GM23338 (cell line): ENCODE measurements around the gene MTA2. TPM values are rescaled to one million over a fixed set of nuclear protein-coding genes. Genes with fewer than 3 reads are reported as not detected.

Source experiments
- ATAC-seq: fragments of 200-7000 bp; cut with Tn5 transposase; 3 replicates; pipeline ENCODE4 v1.9.1; 2020
- DNase-seq: peaks from one replicate; pipeline ENCODE4 v3.0.0-alpha.2; 2015; ENCODE audit warnings: low spot score
- H2AFZ ChIP-seq: fragments of 200-600 bp; sonication (generic); 2 replicates; pipeline ENCODE4 v1.8.0; 2016; ENCODE audit warnings: antibody characterized with exemption, mild to moderate bottlenecking, moderate library complexity
- H3F3A ChIP-seq: fragments of 200-600 bp; sonication (generic); replicated peaks from 2 replicates; pipeline ENCODE4 v1.8.0; 2017; ENCODE audit warnings: antibody characterized with exemption, mixed run types, low read depth
- H3K27ac ChIP-seq: fragments of 200-600 bp; sonication (generic); 2 replicates; pipeline ENCODE4 v1.6.1; 2016; ENCODE audit warnings: low read depth
- H3K27me3 ChIP-seq: fragments of 200-600 bp; sonication (generic); 2 replicates; pipeline ENCODE4 v1.8.0; 2016; ENCODE audit warnings: mild to moderate bottlenecking, mixed run types, moderate library complexity; ENCODE audit not compliant: insufficient read depth
- H3K36me3 ChIP-seq: fragments of 200-600 bp; sonication (generic); 2 replicates; pipeline ENCODE4 v1.8.0; 2016; ENCODE audit warnings: mild to moderate bottlenecking; ENCODE audit not compliant: insufficient read depth
- H3K4me1 ChIP-seq: fragments of 200-600 bp; sonication (generic); 2 replicates; pipeline ENCODE4 v1.8.0; 2016; ENCODE audit warnings: mild to moderate bottlenecking, moderate library complexity; ENCODE audit not compliant: insufficient read depth
- H3K4me2 ChIP-seq: fragments of 200-600 bp; sonication (generic); 2 replicates; pipeline ENCODE4 v1.7.1; 2017; ENCODE audit warnings: mixed run types
- H3K4me3 ChIP-seq: fragments of 200-600 bp; sonication (generic); 2 replicates; pipeline ENCODE4 v1.6.1; 2016; ENCODE audit warnings: mixed run types
- H3K79me2 ChIP-seq: fragments of 200-600 bp; sonication (generic); replicated peaks from 2 replicates; pipeline ENCODE4 v1.8.0; 2017; ENCODE audit warnings: mild to moderate bottlenecking; ENCODE audit not compliant: insufficient read depth
- H3K9me2 ChIP-seq: fragments of 200-600 bp; sonication (generic); 2 replicates; pipeline ENCODE4 v1.8.0; 2017; ENCODE audit not compliant: insufficient read depth
- H4K20me1 ChIP-seq: fragments of 200-600 bp; sonication (generic); replicated peaks from 2 replicates; pipeline ENCODE4 v1.8.0; 2017; ENCODE audit warnings: mild to moderate bottlenecking; ENCODE audit not compliant: insufficient read depth
- H3K27ac Mint-ChIP-seq: 2 replicates; pipeline ENCODE4 v1.8.0; 2020; ENCODE audit warnings: inconsistent platforms, mild to moderate bottlenecking, moderate library complexity, mixed read lengths
- H3K27me3 Mint-ChIP-seq: 3 replicates; pipeline ENCODE4 v1.8.0; 2022; ENCODE audit warnings: low read depth, mild to moderate bottlenecking, moderate library complexity, mixed read lengths, inconsistent platforms; ENCODE audit not compliant: insufficient read depth, poor library complexity
- H3K36me3 Mint-ChIP-seq: 3 replicates; pipeline ENCODE4 v1.8.0; 2021; ENCODE audit warnings: low read depth, mild to moderate bottlenecking, inconsistent platforms, moderate library complexity, mixed read lengths
- H3K4me1 Mint-ChIP-seq: 3 replicates; pipeline ENCODE4 v1.8.0; 2020; ENCODE audit warnings: mild to moderate bottlenecking, inconsistent platforms, mixed read lengths
- H3K4me3 Mint-ChIP-seq: 3 replicates; pipeline ENCODE4 v1.8.0; 2021; ENCODE audit warnings: moderate library complexity, mild to moderate bottlenecking, inconsistent platforms, mixed read lengths
- H3K9me3 Mint-ChIP-seq: 3 replicates; pipeline ENCODE4 v1.8.0; 2020; ENCODE audit warnings: moderate library complexity, mild to moderate bottlenecking, inconsistent platforms, mixed read lengths
- CREB1 ChIP-seq: fragments of 250-450 bp; sonication (Bioruptor Pico); IDR thresholded peaks from 2 replicates; pipeline ENCODE4 v1.5.0; 2020; ENCODE audit warnings: low read depth, mild to moderate bottlenecking, moderate library complexity
- EZH2 ChIP-seq: fragments of 200-600 bp; sonication (generic); IDR thresholded peaks from one replicate; pipeline ENCODE4 v1.8.0; 2017; ENCODE audit warnings: antibody characterized with exemption, mild to moderate bottlenecking, low read depth; ENCODE audit not compliant: unreplicated experiment
- EZH2phosphoT487 ChIP-seq: fragments of 200-600 bp; sonication (generic); IDR thresholded peaks from one replicate; pipeline ENCODE4 v1.8.1; 2018; ENCODE audit warnings: antibody characterized with exemption; ENCODE audit not compliant: unreplicated experiment
- JUNB ChIP-seq: IDR thresholded peaks from one replicate; pipeline ENCODE4 v1.6.1; 2016; ENCODE audit warnings: antibody characterized with exemption; ENCODE audit not compliant: unreplicated experiment
- NANOG ChIP-seq: IDR thresholded peaks from 2 replicates; pipeline ENCODE4 v1.6.1; 2016; ENCODE audit warnings: antibody characterized with exemption, borderline replicate concordance
- POLR2AphosphoS5 ChIP-seq: IDR thresholded peaks from 2 replicates; pipeline ENCODE4 v1.6.1; 2016; ENCODE audit warnings: antibody characterized with exemption, low read depth
- STAT1 ChIP-seq: IDR thresholded peaks from one replicate; pipeline ENCODE4 v1.6.1; 2016; ENCODE audit warnings: antibody characterized with exemption; ENCODE audit not compliant: unreplicated experiment
- ZNF114 ChIP-seq: fragments of 250-450 bp; sonication (Bioruptor Pico); IDR thresholded peaks from 2 replicates; pipeline ENCODE4 v1.5.0; 2020; ENCODE audit warnings: mild to moderate bottlenecking, moderate library complexity
- ZNF331 ChIP-seq: fragments of 250-450 bp; sonication (Bioruptor Pico); IDR thresholded peaks from 2 replicates; pipeline ENCODE4 v1.5.0; 2020; ENCODE audit warnings: low read depth, mild to moderate bottlenecking, moderate library complexity
- polyA plus RNA-seq: library from polyadenylated mRNA; unstranded; fragments of >200 nt; fragmentation: Nextera tagmentation; extraction: Ambion mirVana; gene quantifications from 2 replicates; pipeline ENCODE4 v1.2.1, GENCODE V29; 2016
- total RNA-seq: library from RNA; depleted of rRNA; stranded (reverse); fragments of >200 nt; shearing (Covaris generic); gene quantifications from 2 replicates; pipeline ENCODE4 v1.2.3, GENCODE V29; 2014
- TF ChIP-seq, protein P1 (sequence below): IDR thresholded peaks from 2 replicates; pipeline ENCODE4 v1.6.1; 2016; ENCODE audit warnings: antibody characterized with exemption
- TF ChIP-seq, protein P2 (sequence below), 2 experiments: fragments of 200-600 bp in 1 of 2; sonication (generic) in 1 of 2; conservative IDR thresholded peaks; 2 replicates each; pipeline versions ENCODE4 v1.5.1 to v1.6.1; 2016 to 2017; ENCODE audit warnings: antibody characterized with exemption in 2 of 2, low read depth in 2 of 2, mild to moderate bottlenecking in 2 of 2, moderate library complexity in 1 of 2
- TF ChIP-seq, protein P3 (sequence below): IDR thresholded peaks from one replicate; pipeline ENCODE4 v1.6.1; 2018; ENCODE audit warnings: antibody characterized with exemption; ENCODE audit not compliant: unreplicated experiment
- TF ChIP-seq, protein P4 (sequence below): fragments of 250-450 bp; sonication (Bioruptor Pico); IDR thresholded peaks from 2 replicates; pipeline ENCODE4 v1.5.0; 2020; ENCODE audit warnings: mild to moderate bottlenecking, moderate library complexity

The MTA2 gene
- total and polyA plus RNA-seq, 2 experiments from 2014 or later, result 22.9 to 102 TPM

DNA sequence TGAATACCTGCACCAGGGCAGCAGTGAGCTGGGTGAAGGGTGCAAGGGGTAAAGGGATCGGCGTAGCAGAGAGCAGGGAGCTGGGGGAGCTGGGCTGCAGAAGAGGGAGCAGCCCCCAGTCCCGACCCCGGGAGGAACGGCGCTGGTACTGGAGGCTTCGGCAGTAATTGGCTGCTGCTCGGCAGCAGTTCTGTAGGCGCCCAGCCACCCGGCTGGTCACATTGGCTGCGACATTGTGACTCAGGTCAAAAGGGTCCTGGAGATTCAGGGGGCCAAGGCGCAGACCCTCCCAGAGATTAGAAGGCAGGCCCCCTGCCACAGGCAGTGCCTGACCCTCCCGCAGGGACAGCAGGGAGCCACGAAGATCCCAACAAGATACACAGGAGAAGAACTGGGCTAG lies 25.8 kb downstream of the MTA2 start:
- Mint-ChIP-seq H3K36me3 (peaks cover 57% of the 10 kb centered on the region), H3K4me3 (peak overlapping the region; percentile 99; the same call in 1 of the 3 replicates), H3K4me1 (peaks cover 29% of the 10 kb centered on the region), H3K27me3 (peaks cover 16% of the 10 kb centered on the region), H3K9me3 (no peaks in the 10 kb centered on the region), H3K27ac (no peak overlapping the region)
- Histone ChIP-seq H3K4me1 (peaks cover 24% of the 10 kb centered on the region), H3F3A (peaks cover 32% of the 10 kb centered on the region), H3K79me2 (peaks cover 28% of the 10 kb centered on the region), H3K27me3 (no peaks in the 10 kb centered on the region), H2AFZ (no peak overlapping the region), H3K27ac (no peak overlapping the region), H3K4me2 (no peak overlapping the region), H3K4me3 (no peak overlapping the region), H3K36me3 (peaks cover 19% of the 10 kb centered on the region), H4K20me1 (peaks cover 22% of the 10 kb centered on the region), H3K9me2 (no peaks in the 10 kb centered on the region)
- TF ChIP-seq, protein P1, sequence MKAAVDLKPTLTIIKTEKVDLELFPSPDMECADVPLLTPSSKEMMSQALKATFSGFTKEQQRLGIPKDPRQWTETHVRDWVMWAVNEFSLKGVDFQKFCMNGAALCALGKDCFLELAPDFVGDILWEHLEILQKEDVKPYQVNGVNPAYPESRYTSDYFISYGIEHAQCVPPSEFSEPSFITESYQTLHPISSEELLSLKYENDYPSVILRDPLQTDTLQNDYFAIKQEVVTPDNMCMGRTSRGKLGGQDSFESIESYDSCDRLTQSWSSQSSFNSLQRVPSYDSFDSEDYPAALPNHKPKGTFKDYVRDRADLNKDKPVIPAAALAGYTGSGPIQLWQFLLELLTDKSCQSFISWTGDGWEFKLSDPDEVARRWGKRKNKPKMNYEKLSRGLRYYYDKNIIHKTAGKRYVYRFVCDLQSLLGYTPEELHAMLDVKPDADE, result no peak
- TF ChIP-seq, protein P2, sequence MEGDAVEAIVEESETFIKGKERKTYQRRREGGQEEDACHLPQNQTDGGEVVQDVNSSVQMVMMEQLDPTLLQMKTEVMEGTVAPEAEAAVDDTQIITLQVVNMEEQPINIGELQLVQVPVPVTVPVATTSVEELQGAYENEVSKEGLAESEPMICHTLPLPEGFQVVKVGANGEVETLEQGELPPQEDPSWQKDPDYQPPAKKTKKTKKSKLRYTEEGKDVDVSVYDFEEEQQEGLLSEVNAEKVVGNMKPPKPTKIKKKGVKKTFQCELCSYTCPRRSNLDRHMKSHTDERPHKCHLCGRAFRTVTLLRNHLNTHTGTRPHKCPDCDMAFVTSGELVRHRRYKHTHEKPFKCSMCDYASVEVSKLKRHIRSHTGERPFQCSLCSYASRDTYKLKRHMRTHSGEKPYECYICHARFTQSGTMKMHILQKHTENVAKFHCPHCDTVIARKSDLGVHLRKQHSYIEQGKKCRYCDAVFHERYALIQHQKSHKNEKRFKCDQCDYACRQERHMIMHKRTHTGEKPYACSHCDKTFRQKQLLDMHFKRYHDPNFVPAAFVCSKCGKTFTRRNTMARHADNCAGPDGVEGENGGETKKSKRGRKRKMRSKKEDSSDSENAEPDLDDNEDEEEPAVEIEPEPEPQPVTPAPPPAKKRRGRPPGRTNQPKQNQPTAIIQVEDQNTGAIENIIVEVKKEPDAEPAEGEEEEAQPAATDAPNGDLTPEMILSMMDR (conservative IDR thresholded peaks at IDR 0.05; ENCODE audit: low read depth in 2 of 2), result no peak
- no peak for TF ChIP-seq EZH2
- TF ChIP-seq, protein P3, sequence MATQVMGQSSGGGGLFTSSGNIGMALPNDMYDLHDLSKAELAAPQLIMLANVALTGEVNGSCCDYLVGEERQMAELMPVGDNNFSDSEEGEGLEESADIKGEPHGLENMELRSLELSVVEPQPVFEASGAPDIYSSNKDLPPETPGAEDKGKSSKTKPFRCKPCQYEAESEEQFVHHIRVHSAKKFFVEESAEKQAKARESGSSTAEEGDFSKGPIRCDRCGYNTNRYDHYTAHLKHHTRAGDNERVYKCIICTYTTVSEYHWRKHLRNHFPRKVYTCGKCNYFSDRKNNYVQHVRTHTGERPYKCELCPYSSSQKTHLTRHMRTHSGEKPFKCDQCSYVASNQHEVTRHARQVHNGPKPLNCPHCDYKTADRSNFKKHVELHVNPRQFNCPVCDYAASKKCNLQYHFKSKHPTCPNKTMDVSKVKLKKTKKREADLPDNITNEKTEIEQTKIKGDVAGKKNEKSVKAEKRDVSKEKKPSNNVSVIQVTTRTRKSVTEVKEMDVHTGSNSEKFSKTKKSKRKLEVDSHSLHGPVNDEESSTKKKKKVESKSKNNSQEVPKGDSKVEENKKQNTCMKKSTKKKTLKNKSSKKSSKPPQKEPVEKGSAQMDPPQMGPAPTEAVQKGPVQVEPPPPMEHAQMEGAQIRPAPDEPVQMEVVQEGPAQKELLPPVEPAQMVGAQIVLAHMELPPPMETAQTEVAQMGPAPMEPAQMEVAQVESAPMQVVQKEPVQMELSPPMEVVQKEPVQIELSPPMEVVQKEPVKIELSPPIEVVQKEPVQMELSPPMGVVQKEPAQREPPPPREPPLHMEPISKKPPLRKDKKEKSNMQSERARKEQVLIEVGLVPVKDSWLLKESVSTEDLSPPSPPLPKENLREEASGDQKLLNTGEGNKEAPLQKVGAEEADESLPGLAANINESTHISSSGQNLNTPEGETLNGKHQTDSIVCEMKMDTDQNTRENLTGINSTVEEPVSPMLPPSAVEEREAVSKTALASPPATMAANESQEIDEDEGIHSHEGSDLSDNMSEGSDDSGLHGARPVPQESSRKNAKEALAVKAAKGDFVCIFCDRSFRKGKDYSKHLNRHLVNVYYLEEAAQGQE, result no peak
- no peak for TF ChIP-seq NANOG
- no peak for TF ChIP-seq CREB1
- TF ChIP-seq ZNF114 (CRISPR knock-in tag), result no peak
- TF ChIP-seq STAT1, result no peak
- no peak for TF ChIP-seq EZH2phosphoT487
- TF ChIP-seq JUNB, result no peak
- TF ChIP-seq, protein P4, sequence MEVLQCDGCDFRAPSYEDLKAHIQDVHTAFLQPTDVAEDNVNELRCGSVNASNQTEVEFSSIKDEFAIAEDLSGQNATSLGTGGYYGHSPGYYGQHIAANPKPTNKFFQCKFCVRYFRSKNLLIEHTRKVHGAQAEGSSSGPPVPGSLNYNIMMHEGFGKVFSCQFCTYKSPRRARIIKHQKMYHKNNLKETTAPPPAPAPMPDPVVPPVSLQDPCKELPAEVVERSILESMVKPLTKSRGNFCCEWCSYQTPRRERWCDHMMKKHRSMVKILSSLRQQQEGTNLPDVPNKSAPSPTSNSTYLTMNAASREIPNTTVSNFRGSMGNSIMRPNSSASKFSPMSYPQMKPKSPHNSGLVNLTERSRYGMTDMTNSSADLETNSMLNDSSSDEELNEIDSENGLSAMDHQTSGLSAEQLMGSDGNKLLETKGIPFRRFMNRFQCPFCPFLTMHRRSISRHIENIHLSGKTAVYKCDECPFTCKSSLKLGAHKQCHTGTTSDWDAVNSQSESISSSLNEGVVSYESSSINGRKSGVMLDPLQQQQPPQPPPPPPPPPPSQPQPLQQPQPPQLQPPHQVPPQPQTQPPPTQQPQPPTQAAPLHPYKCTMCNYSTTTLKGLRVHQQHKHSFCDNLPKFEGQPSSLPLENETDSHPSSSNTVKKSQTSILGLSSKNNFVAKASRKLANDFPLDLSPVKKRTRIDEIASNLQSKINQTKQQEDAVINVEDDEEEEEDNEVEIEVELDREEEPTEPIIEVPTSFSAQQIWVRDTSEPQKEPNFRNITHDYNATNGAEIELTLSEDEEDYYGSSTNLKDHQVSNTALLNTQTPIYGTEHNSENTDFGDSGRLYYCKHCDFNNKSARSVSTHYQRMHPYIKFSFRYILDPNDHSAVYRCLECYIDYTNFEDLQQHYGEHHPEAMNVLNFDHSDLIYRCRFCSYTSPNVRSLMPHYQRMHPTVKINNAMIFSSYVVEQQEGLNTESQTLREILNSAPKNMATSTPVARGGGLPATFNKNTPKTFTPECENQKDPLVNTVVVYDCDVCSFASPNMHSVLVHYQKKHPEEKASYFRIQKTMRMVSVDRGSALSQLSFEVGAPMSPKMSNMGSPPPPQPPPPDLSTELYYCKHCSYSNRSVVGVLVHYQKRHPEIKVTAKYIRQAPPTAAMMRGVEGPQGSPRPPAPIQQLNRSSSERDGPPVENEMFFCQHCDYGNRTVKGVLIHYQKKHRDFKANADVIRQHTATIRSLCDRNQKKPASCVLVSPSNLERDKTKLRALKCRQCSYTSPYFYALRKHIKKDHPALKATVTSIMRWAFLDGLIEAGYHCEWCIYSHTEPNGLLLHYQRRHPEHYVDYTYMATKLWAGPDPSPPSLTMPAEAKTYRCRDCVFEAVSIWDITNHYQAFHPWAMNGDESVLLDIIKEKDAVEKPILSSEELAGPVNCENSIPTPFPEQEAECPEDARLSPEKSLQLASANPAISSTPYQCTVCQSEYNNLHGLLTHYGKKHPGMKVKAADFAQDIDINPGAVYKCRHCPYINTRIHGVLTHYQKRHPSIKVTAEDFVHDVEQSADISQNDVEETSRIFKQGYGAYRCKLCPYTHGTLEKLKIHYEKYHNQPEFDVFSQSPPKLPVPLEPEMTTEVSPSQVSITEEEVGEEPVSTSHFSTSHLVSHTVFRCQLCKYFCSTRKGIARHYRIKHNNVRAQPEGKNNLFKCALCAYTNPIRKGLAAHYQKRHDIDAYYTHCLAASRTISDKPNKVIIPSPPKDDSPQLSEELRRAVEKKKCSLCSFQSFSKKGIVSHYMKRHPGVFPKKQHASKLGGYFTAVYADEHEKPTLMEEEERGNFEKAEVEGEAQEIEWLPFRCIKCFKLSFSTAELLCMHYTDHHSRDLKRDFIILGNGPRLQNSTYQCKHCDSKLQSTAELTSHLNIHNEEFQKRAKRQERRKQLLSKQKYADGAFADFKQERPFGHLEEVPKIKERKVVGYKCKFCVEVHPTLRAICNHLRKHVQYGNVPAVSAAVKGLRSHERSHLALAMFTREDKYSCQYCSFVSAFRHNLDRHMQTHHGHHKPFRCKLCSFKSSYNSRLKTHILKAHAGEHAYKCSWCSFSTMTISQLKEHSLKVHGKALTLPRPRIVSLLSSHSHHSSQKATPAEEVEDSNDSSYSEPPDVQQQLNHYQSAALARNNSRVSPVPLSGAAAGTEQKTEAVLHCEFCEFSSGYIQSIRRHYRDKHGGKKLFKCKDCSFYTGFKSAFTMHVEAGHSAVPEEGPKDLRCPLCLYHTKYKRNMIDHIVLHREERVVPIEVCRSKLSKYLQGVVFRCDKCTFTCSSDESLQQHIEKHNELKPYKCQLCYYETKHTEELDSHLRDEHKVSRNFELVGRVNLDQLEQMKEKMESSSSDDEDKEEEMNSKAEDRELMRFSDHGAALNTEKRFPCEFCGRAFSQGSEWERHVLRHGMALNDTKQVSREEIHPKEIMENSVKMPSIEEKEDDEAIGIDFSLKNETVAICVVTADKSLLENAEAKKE (CRISPR knock-in tag), result no peak
- no peak for TF ChIP-seq ZNF331 (CRISPR knock-in tag)
- TF ChIP-seq POLR2AphosphoS5, result no peak
- no peak for DNase-seq
- no peak for ATAC-seq
